ENCODE results near the gene GDF3.
A peak's percentile ranks its signal among the peaks of the same experiment; 100 is the strongest.
"Not testable (repeated sequence)": the region's sequence is repeated elsewhere in the genome, so short reads cannot be mapped to it uniquely, and the experiment has no call there.

The GDF3 gene

DNA sequence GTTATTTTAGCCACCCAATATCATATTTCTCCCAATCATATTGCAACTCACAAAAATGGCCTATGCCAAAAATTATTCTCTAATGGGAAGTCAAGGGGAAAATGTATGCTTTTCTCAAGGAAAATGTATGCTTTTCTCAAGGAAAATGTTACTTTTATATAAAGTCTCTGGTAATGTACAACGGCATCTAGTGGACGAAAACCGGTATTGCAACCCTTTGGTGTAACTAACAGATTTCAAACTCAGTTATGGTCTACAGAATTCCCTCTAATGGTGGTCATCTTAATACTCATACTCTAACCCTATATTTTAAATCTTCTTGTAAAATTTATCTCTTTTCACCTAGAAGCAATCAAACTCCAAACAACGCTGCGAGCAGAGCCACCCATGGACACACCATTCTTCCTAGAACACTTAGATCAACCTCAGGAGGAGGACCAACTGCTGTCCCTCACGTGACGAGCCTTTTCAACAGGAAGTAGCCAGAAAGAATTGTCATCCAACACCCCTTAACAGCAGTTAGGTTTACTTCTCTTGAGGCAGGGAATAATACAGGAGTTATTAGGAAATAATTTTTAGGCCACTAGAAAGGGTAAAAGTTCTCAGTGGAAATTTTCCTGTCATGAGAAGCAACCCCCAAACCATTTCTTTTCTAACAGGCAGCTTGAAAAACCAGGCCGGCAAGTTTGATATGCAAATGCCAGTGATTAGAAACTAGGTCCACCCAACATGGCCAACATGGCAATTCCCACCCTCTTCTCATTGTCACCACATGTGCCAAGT, 50.0 kb downstream of the GDF3 start:
- Histone ChIP-seq H3K9me3 (ENCODE audit: insufficient read depth, low read length) (no peaks in the 10 kb centered on the region), H3K4me1 (ENCODE audit: insufficient read depth, insufficient read length) (peaks cover 6% of the 10 kb centered on the region), H3K27me3 (ENCODE audit: insufficient read depth, insufficient read length) (no peaks in the 10 kb centered on the region), H3K4me3 (ENCODE audit: insufficient read length, low read depth) (no peak overlapping the region), H3K9ac (ENCODE audit: insufficient read length, low read depth) (no peak overlapping the region), H3K36me3 (ENCODE audit: insufficient read depth, insufficient read length, low read length) (no peaks in the 10 kb centered on the region)
- no peak for DNase-seq (ENCODE audit: low read depth, low spot score)
- TF ChIP-seq ZNF274 (IDR thresholded peaks at IDR 0.05; ENCODE audit: low read depth, low read length) (no peak), YY1 (IDR thresholded peaks at IDR 0.05; ENCODE audit: insufficient read depth, insufficient read length) (no peak), SUZ12 (IDR thresholded peaks at IDR 0.05; ENCODE audit: extremely low read depth, insufficient read depth, insufficient read length) (no peak)

- Histone ChIP-seq H3K9me3 (ENCODE audit: insufficient read depth, low read length) (no peaks in the 10 kb centered on the region), H3K4me1 (ENCODE audit: insufficient read depth, insufficient read length) (peaks cover 7% of the 10 kb centered on the region), H3K4me3 (ENCODE audit: insufficient read length, low read depth) (no peak overlapping the region), H3K27me3 (ENCODE audit: insufficient read depth, insufficient read length) (no peaks in the 10 kb centered on the region), H3K36me3 (ENCODE audit: insufficient read depth, insufficient read length, low read length) (no peaks in the 10 kb centered on the region), H3K9ac (ENCODE audit: insufficient read length, low read depth) (peak overlapping the region; percentile 71)
- peak; percentile 71 for DNase-seq (ENCODE audit: low read depth, low spot score)
- TF ChIP-seq SUZ12 (IDR thresholded peaks at IDR 0.05; ENCODE audit: extremely low read depth, insufficient read depth, insufficient read length) (no peak), YY1 (IDR thresholded peaks at IDR 0.05; ENCODE audit: insufficient read depth, insufficient read length) (no peak), ZNF274 (IDR thresholded peaks at IDR 0.05; ENCODE audit: low read depth, low read length) (no peak)
Observed at GRCh38 chr12:7642876-7643309, 52.7 kb downstream of the GDF3 start.

DNA sequence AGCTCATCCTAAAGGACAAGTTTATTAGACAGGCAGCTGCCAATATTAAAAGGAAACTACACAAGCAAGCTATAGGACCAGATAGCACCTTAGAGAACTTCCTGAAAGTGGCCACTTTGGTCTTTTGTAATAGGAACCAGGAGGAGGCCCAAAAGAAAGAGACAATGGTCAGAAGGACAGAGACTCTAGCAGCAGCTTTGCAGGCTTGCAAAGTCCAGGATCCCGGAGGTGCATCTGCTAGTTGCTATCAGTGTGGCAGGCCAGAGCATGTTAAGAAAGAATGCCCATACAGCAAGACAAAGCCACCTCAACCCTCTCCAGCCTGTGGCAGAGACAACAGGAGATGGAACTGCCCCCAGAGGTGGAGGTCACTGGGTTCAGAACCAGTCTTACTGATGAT, 53.3 kb downstream of the GDF3 start:
- TF ChIP-seq ZNF274 (IDR thresholded peaks at IDR 0.05; ENCODE audit: low read depth, low read length) (no peak), SUZ12 (IDR thresholded peaks at IDR 0.05; ENCODE audit: extremely low read depth, insufficient read depth, insufficient read length) (no peak), YY1 (IDR thresholded peaks at IDR 0.05; ENCODE audit: insufficient read depth, insufficient read length) (no peak)
- no peaks in the 10 kb centered on the region for H3K27me3 ChIP-seq (ENCODE audit: insufficient read depth, insufficient read length)
- no peak for DNase-seq (ENCODE audit: low read depth, low spot score)
- peak overlapping the region; percentile 71 for H3K9ac ChIP-seq (ENCODE audit: insufficient read length, low read depth)
- no peaks in the 10 kb centered on the region for H3K36me3 ChIP-seq (ENCODE audit: insufficient read depth, insufficient read length, low read length)
- no peaks in the 10 kb centered on the region for H3K9me3 ChIP-seq (ENCODE audit: insufficient read depth, low read length)
- H3K4me3 ChIP-seq (ENCODE audit: insufficient read length, low read depth): no peak overlapping the region
- H3K4me1 ChIP-seq (ENCODE audit: insufficient read depth, insufficient read length): peaks cover 7% of the 10 kb centered on the region

DNA sequence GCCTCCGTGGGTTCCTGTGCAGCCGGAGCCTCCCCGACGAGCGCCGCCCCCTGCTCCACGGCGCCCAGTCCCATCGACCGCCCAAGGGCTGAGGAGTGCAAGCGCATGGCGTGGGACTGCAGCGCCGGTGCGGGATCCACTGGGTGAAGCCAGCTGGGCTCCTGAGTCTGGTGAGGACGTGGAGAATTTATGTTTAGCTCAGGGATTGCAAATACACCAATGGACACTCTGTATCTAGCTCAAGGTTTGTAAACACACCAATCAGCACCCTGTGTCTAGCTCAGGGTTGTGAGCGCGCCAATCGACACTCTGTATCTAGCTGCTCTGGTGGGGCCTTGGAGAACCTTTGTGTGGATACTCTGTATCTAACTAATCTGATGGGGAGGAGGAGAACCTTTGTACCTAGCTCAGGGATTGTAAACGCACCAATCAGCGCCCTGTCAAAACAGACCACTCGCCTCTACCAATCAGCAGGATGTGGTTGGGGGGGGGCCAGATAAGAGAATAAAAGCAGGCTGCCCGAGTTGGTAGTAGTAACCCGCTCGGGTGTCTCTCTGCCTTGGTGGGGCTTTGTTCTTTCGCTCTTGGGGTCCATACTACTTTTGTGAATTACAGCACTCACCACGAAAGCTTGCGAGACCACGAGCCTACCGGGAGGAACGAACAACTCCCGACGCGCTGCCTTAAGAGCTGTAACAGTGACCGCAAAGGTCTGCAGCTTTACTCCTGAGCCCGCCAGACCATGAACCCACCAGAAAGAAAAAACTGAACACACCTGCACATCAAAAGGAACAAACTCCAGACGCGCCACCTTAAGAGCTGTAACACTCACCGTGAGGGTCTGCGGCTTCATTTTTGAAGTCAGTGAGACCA, 55.2 kb downstream of the GDF3 start:
- DNase-seq (ENCODE audit: low read depth, low spot score); H3K9me3 ChIP-seq (ENCODE audit: insufficient read depth, low read length); H3K36me3 ChIP-seq (ENCODE audit: insufficient read depth, insufficient read length, low read length); H3K4me3 ChIP-seq (ENCODE audit: insufficient read length, low read depth); H3K9ac ChIP-seq (ENCODE audit: insufficient read length, low read depth); H3K4me1 ChIP-seq (ENCODE audit: insufficient read depth, insufficient read length); H3K27me3 ChIP-seq (ENCODE audit: insufficient read depth, insufficient read length): not testable (repeated sequence)
